Ascending aorta (tissue), 2 donors: ENCODE data around the gene SLC26A4. TPM values are rescaled to one million over a fixed set of nuclear protein-coding genes. Genes with fewer than 3 reads are reported as not detected.

ENCODE experiments used
- DNase-seq, 2 donors: peaks; one replicate each; pipeline ENCODE4 v3.0.0-alpha.2; 2019; ENCODE audit warnings: low spot score in 2 of 2
- H3K27ac ChIP-seq, 2 donors: fragments of 200-600 bp; sonication (generic); one replicate each; pipeline ENCODE4 v1.5.1; 2016 to 2017; ENCODE audit warnings: mild to moderate bottlenecking in 1 of 2
- H3K27me3 ChIP-seq: fragments of 200-600 bp; sonication (generic); one replicate; pipeline ENCODE4 v1.5.1; 2017
- H3K36me3 ChIP-seq, 2 donors: fragments of 200-600 bp; sonication (generic); one replicate each; pipeline ENCODE4 v1.5.1; 2016
- H3K4me1 ChIP-seq, 2 donors: fragments of 200-600 bp; sonication (generic); one replicate each; pipeline ENCODE4 v1.5.1; 2016 to 2017; ENCODE audit warnings: mild to moderate bottlenecking in 1 of 2
- H3K4me3 ChIP-seq, 2 donors: fragments of 200-600 bp; sonication (generic); one replicate each; pipeline ENCODE4 v1.5.1; 2016 to 2017; ENCODE audit warnings: mild to moderate bottlenecking in 1 of 2
- H3K9me3 ChIP-seq, 2 donors: fragments of 200-600 bp; sonication (generic); one replicate each; pipeline ENCODE4 v1.5.1; 2016
- intact Hi-C: fragments of 100-400 bp; cut with DNase I; formaldehyde crosslinking; loops from one replicate; pipeline ENCODE4 v1.15.1; 2023
- total RNA-seq: library from RNA; depleted of rRNA; stranded (reverse); fragments of >200 nt; gene quantifications from one replicate; pipeline ENCODE4 v1.1.0, GENCODE V29; 2016
- TF ChIP-seq, protein P1 (sequence below), 3 experiments: fragments of 200-600 bp in 2 of 3; fragments of 450-650 bp in 1 of 3; sonication (generic) in 2 of 3; IDR thresholded peaks; one replicate each; pipeline ENCODE4 v1.5.1; 2016 to 2019; ENCODE audit warnings: antibody characterized with exemption in 3 of 3, mild to moderate bottlenecking in 1 of 3, moderate library complexity in 1 of 3

Gene SLC26A4
- total RNA-seq, 1 donor from 2014 or later = 4.7 TPM

DNA sequence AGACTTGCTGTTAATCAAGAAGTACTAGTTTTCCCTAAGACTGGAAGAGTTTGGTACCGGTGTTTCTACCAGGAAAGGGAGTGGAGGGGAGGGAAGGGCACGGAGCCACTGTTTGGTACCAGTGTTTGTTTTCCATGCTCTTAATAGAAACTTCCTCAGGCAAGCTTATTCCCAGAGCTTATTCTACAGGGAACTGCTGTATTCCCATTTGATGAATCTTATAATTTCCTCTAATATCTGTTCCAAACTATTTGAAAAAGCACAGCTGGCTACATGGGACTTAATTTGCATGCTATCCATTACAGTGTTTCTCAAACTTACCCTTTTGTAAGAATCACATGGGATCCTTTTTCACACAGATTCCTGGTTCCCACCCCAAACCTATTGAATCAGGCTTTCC is 23.7 kb downstream of the SLC26A4 start:
- Histone ChIP-seq H3K4me3 (no peak overlapping the region), H3K9me3 (no peaks in the 10 kb centered on the region), H3K36me3 (no peaks in the 10 kb centered on the region), H3K27me3 (no peaks in the 10 kb centered on the region), H3K27ac (no peak overlapping the region), H3K4me1 (no peaks in the 10 kb centered on the region)
- TF ChIP-seq, protein P1, sequence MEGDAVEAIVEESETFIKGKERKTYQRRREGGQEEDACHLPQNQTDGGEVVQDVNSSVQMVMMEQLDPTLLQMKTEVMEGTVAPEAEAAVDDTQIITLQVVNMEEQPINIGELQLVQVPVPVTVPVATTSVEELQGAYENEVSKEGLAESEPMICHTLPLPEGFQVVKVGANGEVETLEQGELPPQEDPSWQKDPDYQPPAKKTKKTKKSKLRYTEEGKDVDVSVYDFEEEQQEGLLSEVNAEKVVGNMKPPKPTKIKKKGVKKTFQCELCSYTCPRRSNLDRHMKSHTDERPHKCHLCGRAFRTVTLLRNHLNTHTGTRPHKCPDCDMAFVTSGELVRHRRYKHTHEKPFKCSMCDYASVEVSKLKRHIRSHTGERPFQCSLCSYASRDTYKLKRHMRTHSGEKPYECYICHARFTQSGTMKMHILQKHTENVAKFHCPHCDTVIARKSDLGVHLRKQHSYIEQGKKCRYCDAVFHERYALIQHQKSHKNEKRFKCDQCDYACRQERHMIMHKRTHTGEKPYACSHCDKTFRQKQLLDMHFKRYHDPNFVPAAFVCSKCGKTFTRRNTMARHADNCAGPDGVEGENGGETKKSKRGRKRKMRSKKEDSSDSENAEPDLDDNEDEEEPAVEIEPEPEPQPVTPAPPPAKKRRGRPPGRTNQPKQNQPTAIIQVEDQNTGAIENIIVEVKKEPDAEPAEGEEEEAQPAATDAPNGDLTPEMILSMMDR (IDR thresholded peaks at IDR 0.05) = no peak
- intact Hi-C loops = no loop called here
- DNase-seq = no peak

DNA sequence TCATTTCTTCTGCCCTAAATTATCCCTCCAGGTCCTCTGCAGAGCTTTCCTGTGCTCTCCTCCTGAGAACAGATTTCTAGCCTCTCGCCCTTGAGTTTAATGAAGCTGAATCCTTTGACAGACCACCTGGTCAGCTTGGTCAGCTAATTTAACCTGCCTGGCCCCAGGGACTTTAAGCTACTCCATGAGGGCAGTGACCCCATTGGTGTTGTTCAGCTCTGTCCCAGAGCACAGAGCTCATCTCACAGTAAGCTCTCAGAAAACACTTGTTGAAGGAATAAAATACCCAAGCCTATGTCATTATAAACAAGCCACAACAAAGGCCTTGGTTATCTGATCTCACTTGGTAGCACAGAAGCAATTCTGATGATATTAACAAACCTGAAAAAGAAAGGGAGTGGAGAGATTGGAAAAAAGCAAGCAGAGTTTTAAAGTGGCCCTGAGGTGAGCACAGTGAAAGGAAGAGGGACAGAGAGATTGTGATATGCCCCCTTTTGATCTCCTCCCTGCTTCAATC is 24.4 kb downstream of the SLC26A4 start:
- Histone ChIP-seq H3K36me3 (no peaks in the 10 kb centered on the region), H3K9me3 (no peaks in the 10 kb centered on the region), H3K27ac (no peak overlapping the region), H3K4me1 (no peaks in the 10 kb centered on the region), H3K27me3 (no peaks in the 10 kb centered on the region), H3K4me3 (no peak overlapping the region)
- TF ChIP-seq, protein P1 (IDR thresholded peaks at IDR 0.05) = no peak
- intact Hi-C loops = no loop called here
- DNase-seq = no peak

DNA sequence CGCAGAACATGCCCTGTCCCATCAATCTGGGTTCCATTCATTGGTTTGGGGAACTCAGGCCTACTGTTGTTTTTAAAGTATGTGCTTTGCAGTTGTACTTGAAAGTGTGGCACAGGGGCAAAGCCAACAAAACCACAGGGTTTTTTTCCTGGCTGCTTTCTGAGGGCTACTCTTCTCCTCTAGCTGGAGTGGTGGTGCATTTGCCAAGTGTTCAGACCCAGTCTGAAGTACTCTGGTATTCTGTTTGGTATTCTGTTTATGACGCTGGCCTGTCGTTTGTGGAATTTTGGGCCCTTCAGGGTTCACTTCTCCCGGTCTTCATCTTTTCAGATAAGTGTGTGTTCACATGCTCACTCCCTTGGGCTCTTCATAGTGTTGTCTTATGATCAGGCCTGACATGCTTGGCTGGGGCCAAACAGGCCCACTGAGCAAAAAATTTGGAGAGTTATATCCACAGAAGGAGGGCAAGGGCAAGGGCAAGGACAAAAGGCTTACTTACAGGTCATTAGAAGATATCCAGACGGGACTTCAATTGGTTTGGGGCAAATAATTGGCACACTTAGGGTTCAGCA is 26.3 kb downstream of the SLC26A4 start:
- Histone ChIP-seq H3K36me3 (no peaks in the 10 kb centered on the region), H3K4me3 (no peak overlapping the region), H3K4me1 (peaks cover 0 to 3% of the 10 kb centered on the region in 2 donors), H3K27ac (no peak overlapping the region), H3K9me3 (no peaks in the 10 kb centered on the region), H3K27me3 (no peaks in the 10 kb centered on the region)
- intact Hi-C loops = no loop called here
- TF ChIP-seq, protein P1 (IDR thresholded peaks at IDR 0.05) = no peak
- DNase-seq = no peak

DNA sequence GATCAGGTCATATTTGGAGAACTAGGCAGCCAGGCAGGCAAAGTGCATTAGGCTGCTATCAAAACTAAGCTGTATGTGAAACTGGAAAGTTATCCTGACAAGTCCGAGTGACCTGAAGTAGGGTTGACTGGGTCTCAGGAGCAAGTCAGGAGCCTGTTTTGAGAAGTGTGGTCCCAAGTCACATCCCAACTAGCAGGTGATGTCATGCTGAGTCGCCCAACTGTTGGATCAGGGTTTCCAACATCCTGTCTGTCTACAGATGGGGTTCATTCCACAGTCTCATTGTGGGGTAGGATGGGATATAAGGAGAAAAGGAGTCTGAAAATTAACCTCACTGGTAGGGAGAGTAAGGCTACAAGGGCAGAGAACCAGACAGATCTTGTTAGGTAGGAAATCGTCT is 27.0 kb downstream of the SLC26A4 start:
- no peak overlapping the region for H3K27ac ChIP-seq
- intact Hi-C loops = no loop called here
- TF ChIP-seq, protein P1 (IDR thresholded peaks at IDR 0.05) = no peak
- H3K9me3 ChIP-seq = no peaks in the 10 kb centered on the region
- H3K27me3 ChIP-seq = no peaks in the 10 kb centered on the region
- H3K36me3 ChIP-seq = no peaks in the 10 kb centered on the region
- H3K4me1 ChIP-seq = peaks cover 0 to 4% of the 10 kb centered on the region in 2 donors
- H3K4me3 ChIP-seq = no peak overlapping the region
- DNase-seq = no peak

DNA sequence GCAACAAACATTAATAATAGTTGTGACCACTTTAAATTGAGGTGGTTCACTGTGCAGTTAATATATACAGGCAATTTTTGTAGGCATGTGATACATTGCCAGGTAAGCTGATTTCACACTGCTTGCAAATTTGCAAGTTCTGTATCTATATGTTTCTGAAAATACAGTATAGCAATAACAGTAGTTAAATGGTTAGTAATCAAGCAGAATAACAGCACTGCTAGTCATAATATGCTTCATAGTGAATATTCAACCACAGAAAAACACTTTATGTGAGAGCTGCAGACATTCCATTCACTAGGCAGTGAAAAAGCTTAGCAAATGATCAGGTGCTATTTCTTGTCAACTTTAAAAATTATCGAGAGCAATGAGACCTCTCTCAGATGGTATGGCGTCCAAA is 28.9 kb downstream of the SLC26A4 start:
- intact Hi-C loops = no loop called here
- no peak for DNase-seq
- Histone ChIP-seq H3K4me1 (peaks cover 0 to 6% of the 10 kb centered on the region in 2 donors), H3K27ac (no peak overlapping the region), H3K9me3 (no peaks in the 10 kb centered on the region), H3K4me3 (no peak overlapping the region), H3K36me3 (no peaks in the 10 kb centered on the region), H3K27me3 (no peaks in the 10 kb centered on the region)
- TF ChIP-seq, protein P1 (IDR thresholded peaks at IDR 0.05) = no peak

DNA sequence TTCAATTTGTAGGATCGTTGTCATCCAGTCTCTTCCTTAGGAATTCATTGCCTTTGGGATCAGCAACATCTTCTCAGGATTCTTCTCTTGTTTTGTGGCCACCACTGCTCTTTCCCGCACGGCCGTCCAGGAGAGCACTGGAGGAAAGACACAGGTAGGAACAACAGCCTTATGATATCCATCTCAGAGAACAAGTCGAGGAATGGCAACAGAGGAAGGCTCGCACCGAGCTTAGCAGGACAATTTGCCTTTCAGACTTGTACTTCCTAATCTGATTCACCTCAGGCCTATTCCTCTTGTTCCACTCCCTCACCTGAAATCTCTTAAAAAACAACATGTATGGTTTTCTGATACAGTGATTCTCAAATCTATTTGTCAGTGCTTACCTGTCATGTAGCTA is 29.5 kb downstream of the SLC26A4 start:
- H3K27ac ChIP-seq = no peak overlapping the region

More for the DNA sequence above, 29.5 kb downstream of the SLC26A4 start:
- Histone ChIP-seq H3K9me3 (no peaks in the 10 kb centered on the region), H3K36me3 (no peaks in the 10 kb centered on the region), H3K27me3 (no peaks in the 10 kb centered on the region), H3K4me1 (peaks cover 0 to 6% of the 10 kb centered on the region in 2 donors), H3K4me3 (no peak overlapping the region)
- intact Hi-C loops = no loop called here
- TF ChIP-seq, protein P1 (IDR thresholded peaks at IDR 0.05) = no peak
- DNase-seq = no peak
